ENCODE data around the gene CASK. TPM values are rescaled to one million over a fixed set of nuclear protein-coding genes. Genes with fewer than 3 reads are reported as not detected.

CASK gene
- total RNA-seq, 6 donors from 2014 or later, result 25.1 to 61.6 (median 35.3) TPM

DNA sequence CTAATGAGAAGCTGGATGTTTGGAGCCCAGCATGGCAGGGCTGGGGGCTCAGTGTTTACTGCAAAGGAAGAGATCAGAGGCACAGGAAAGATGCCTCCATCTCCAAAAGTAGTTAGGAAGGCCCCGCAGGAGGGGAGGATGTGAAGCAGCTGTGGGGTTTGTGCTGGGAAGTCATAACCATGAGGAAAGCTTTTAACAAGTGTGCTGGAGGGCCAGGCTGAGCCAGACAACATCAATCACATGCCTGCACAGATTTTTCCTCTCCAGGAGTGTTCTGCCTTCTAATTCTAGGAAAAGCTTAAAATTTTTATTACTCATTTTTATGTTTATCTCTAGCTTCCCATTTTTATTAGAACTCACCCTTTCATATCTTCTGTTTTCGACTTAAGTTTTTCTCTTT, 134.0 kb downstream of the CASK start:
- Histone ChIP-seq H3K36me3 (no peaks in the 10 kb centered on the region), H3K27me3 (no peaks in the 10 kb centered on the region), H3K4me3 (no peak overlapping the region), H3K4me1 (no peaks in the 10 kb centered on the region), H3K9me3 (no peaks in the 10 kb centered on the region), H3K27ac (no peak overlapping the region)
- TF ChIP-seq POLR2A (IDR thresholded peaks at IDR 0.05) (no peak), POLR2AphosphoS5 (IDR thresholded peaks at IDR 0.05) (no peak)
- DNase-seq (no peak), ATAC-seq (ENCODE audit: low FRiP score in 2 of 2) (no peak)
- 55 to 63% methylated on average over 2 of the region's 2 CpGs for WGBS, 2 donors

DNA sequence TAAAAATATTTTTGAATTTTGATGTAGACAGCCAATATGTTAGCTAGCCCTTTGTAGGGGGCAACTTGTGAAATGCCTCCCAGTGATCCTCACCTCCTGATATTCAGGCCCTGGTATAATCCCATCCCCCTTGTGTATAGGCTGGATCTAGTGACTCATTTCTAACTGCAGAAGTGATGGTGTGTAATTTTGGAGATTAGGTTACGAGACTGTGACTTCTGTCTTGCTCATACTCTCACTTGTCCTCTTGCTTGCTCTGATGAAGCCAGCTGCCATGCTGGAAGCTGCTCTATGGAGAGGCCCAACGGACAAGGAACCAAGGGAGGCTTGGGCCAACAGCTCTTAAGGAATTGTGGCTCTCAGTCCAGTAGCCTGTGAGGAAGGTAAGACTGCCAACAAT, 137.7 kb downstream of the CASK start:
- Histone ChIP-seq H3K27me3 (no peaks in the 10 kb centered on the region), H3K4me1 (no peaks in the 10 kb centered on the region), H3K36me3 (no peaks in the 10 kb centered on the region), H3K4me3 (no peak overlapping the region), H3K27ac (no peak overlapping the region), H3K9me3 (no peaks in the 10 kb centered on the region)
- no peak for TF ChIP-seq POLR2A (IDR thresholded peaks at IDR 0.05)
- no peak for TF ChIP-seq CTCF (IDR thresholded peaks at IDR 0.05)
- no peak for TF ChIP-seq EP300 (IDR thresholded peaks at IDR 0.05)
- no peak for TF ChIP-seq POLR2AphosphoS5 (IDR thresholded peaks at IDR 0.05)
- DNase-seq (no peak), ATAC-seq (ENCODE audit: low FRiP score in 2 of 2) (no peak)
- WGBS, 2 donors, result 77% methylated on average over 2 of the region's 2 CpGs; no CpG with 5 or more reads in 1 of the 2 donors

- no peak overlapping the region for H3K4me3 ChIP-seq
- DNase-seq, result no peak
- no peaks in the 10 kb centered on the region for H3K9me3 ChIP-seq
- TF ChIP-seq POLR2AphosphoS5 (IDR thresholded peaks at IDR 0.05) (no peak), CTCF (IDR thresholded peaks at IDR 0.05) (peak; percentile 43 to 59 (median 48)), POLR2A (IDR thresholded peaks at IDR 0.05) (no peak)
- no peaks in the 10 kb centered on the region for H3K27me3 ChIP-seq
- no peaks in the 10 kb centered on the region for H3K36me3 ChIP-seq
- peak in 1 of 2 donors; percentile 46 for ATAC-seq (ENCODE audit: low FRiP score in 2 of 2)
- H3K4me1 ChIP-seq, result no peaks in the 10 kb centered on the region
- 2 to 20% methylated on average over 1 to 2 of the region's 2 CpGs for WGBS, 2 donors
- H3K27ac ChIP-seq, result no peak overlapping the region
Observed at GRCh38 chrX:41781500-41781899, 141.9 kb downstream of the CASK start.

DNA sequence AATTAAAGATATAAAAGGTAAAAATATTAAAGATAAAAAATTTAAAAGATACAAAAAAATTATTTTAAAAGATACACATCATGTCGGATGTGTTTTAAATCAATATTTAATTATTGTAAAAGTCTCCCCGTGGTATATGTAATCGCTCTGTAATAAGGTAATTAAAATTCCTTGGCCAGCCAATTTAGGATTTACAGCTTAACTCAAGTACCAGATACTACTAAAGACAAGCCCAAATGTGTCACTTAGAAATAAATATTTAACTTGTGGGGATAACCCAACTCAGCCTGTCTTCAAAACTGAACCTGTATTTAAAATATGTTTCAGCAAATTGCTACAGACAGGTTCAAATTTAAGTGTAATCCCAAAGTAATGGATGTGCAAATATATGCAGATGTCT, 143.4 kb downstream of the CASK start:
- no peaks in the 10 kb centered on the region for H3K36me3 ChIP-seq
- no peak for ATAC-seq (ENCODE audit: low FRiP score in 2 of 2)
- no peak for DNase-seq
- no peak overlapping the region for H3K4me3 ChIP-seq
- 64 to 79% methylated on average over 3 of the region's 3 CpGs for WGBS, 2 donors
- H3K9me3 ChIP-seq, result no peaks in the 10 kb centered on the region
- no peak for TF ChIP-seq POLR2AphosphoS5 (IDR thresholded peaks at IDR 0.05)
- no peak for TF ChIP-seq CTCF (IDR thresholded peaks at IDR 0.05)
- no peak for TF ChIP-seq POLR2A (IDR thresholded peaks at IDR 0.05)
- TF ChIP-seq EP300 (IDR thresholded peaks at IDR 0.05), result no peak
- no peak overlapping the region for H3K27ac ChIP-seq
- H3K27me3 ChIP-seq, result no peaks in the 10 kb centered on the region
- H3K4me1 ChIP-seq, result no peaks in the 10 kb centered on the region

GRCh38 chrX:41779030-41779564, 144.3 kb downstream of the CASK start:
- WGBS, 2 donors, result 44 to 56% methylated on average over 1 of the region's 1 CpG
- TF ChIP-seq POLR2AphosphoS5 (IDR thresholded peaks at IDR 0.05), result no peak
- no peak for TF ChIP-seq EP300 (IDR thresholded peaks at IDR 0.05)
- TF ChIP-seq CTCF (IDR thresholded peaks at IDR 0.05), result no peak
- no peak for TF ChIP-seq POLR2A (IDR thresholded peaks at IDR 0.05)
- no peak for ATAC-seq (ENCODE audit: low FRiP score in 2 of 2)

More at GRCh38 chrX:41779030-41779564, 144.3 kb downstream of the CASK start:
- H3K27me3 ChIP-seq, result no peaks in the 10 kb centered on the region
- H3K36me3 ChIP-seq, result no peaks in the 10 kb centered on the region
- no peak overlapping the region for H3K4me3 ChIP-seq
- no peaks in the 10 kb centered on the region for H3K4me1 ChIP-seq
- no peak overlapping the region for H3K27ac ChIP-seq
- H3K9me3 ChIP-seq, result no peaks in the 10 kb centered on the region
- DNase-seq, result no peak

Data from upper lobe of left lung (tissue), 6 donors.